ENCODE measurements around the gene TRIM38. TPM values are rescaled to one million over a fixed set of nuclear protein-coding genes. Genes with fewer than 3 reads are reported as not detected.
"Not testable (repeated sequence)": the region's sequence is repeated elsewhere in the genome, so short reads cannot be mapped to it uniquely, and the experiment has no call there.

Gene TRIM38
- total RNA-seq, 4 donors from 2014 or later, result 11.5 to 14.0 (median 12.4) TPM

GRCh38 chr6:25998379-25998778 lies 35.8 kb downstream of the TRIM38 start:
- Histone ChIP-seq H3K9me3 (no peaks in the 10 kb centered on the region), H3K27me3 (no peaks in the 10 kb centered on the region), H3K4me3 (replicated peaks in 1 of 3) (no peak overlapping the region), H3K4me1 (peaks cover 5 to 8% of the 10 kb centered on the region in 2 donors), H3K36me3 (peaks cover 2 to 8% of the 10 kb centered on the region in 2 donors), H3K27ac (no peak overlapping the region)
- DNase-seq, result no peak
- intact Hi-C loops (cut with DNase I), result no loop called here
- TF ChIP-seq POLR2A (IDR thresholded peaks at IDR 0.05), result no peak
- TF ChIP-seq, protein P1, sequence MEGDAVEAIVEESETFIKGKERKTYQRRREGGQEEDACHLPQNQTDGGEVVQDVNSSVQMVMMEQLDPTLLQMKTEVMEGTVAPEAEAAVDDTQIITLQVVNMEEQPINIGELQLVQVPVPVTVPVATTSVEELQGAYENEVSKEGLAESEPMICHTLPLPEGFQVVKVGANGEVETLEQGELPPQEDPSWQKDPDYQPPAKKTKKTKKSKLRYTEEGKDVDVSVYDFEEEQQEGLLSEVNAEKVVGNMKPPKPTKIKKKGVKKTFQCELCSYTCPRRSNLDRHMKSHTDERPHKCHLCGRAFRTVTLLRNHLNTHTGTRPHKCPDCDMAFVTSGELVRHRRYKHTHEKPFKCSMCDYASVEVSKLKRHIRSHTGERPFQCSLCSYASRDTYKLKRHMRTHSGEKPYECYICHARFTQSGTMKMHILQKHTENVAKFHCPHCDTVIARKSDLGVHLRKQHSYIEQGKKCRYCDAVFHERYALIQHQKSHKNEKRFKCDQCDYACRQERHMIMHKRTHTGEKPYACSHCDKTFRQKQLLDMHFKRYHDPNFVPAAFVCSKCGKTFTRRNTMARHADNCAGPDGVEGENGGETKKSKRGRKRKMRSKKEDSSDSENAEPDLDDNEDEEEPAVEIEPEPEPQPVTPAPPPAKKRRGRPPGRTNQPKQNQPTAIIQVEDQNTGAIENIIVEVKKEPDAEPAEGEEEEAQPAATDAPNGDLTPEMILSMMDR (IDR thresholded peaks at IDR 0.05), result no peak

GRCh38 chr6:25999225-25999624 lies 36.6 kb downstream of the TRIM38 start:
- DNase-seq; H3K36me3 ChIP-seq; intact Hi-C loops (cut with DNase I); H3K4me1 ChIP-seq; H3K9me3 ChIP-seq; H3K27me3 ChIP-seq; H3K27ac ChIP-seq; H3K4me3 ChIP-seq (replicated peaks in 1 of 3): not testable (repeated sequence)
- 47 to 66% methylated on average over 2 of the region's 2 CpGs for WGBS, 2 donors

DNA sequence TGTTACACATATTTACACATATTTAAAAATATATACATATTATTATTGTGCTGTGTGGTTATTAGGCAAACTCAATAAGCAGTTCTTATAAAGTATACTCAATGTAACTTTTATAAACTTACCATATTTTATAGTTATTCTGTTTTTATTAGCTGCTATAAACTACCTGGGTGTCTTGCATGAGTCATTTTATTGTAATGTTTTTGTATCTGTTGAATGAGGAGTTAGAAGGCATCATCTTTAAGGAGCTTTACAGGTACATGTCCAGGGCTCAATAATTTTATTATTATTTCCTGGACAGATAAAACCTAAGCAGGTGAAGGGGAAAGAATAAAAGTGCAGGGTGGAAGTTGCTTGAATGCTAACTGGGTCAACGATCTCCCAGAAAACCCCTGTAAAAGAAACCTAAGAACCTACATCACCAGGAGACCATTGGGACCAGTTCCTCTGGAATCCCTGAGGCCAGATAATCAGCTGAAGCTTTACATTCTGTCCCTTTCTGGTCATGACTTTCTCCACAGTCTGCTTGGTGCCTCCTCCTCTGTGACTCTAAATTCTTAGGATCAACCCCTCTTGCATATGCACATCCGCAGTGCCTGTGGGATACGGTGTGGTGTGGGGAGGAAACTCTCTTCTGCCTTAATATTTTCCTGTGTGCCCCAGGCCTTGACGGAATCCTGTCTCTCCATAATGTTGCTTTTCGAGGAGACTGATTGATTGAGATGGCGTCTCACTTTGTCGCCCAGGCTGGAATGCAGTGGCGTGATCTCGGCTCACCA lies 38.0 kb downstream of the TRIM38 start:
- Histone ChIP-seq H3K4me3 (replicated peaks in 1 of 3) (no peak overlapping the region), H3K36me3 (peaks cover 2 to 8% of the 10 kb centered on the region in 2 donors), H3K9me3 (no peaks in the 10 kb centered on the region), H3K4me1 (no peaks in the 10 kb centered on the region), H3K27ac (no peak overlapping the region), H3K27me3 (no peaks in the 10 kb centered on the region)
- WGBS, 2 donors, result 88 to 91% methylated on average over 9 of the region's 9 CpGs
- intact Hi-C loops (cut with DNase I), result no loop called here
- no peak for TF ChIP-seq POLR2A (IDR thresholded peaks at IDR 0.05)
- TF ChIP-seq, protein P1 (IDR thresholded peaks at IDR 0.05), result no peak
- no peak for DNase-seq

GRCh38 chr6:26003102-26003694 lies 40.6 kb downstream of the TRIM38 start:
- Histone ChIP-seq H3K27me3 (no peaks in the 10 kb centered on the region), H3K4me1 (no peaks in the 10 kb centered on the region), H3K27ac (no peak overlapping the region), H3K36me3 (peaks cover under 1 to 8% of the 10 kb centered on the region in 2 donors), H3K4me3 (replicated peaks in 1 of 3) (no peak overlapping the region), H3K9me3 (no peaks in the 10 kb centered on the region)
- WGBS, 2 donors, result 3 to 7% methylated on average over 3 of the region's 3 CpGs
- intact Hi-C loops (cut with DNase I), result no loop called here
- DNase-seq, result peak; percentile 60 to 61
- TF ChIP-seq POLR2A (IDR thresholded peaks at IDR 0.05), result no peak
- TF ChIP-seq, protein P1 (IDR thresholded peaks at IDR 0.05), result peak; percentile 55 to 87 (median 62)

- H3K4me1 ChIP-seq, result no peaks in the 10 kb centered on the region
- intact Hi-C loops (cut with DNase I), result no loop called here
- no peak overlapping the region for H3K27ac ChIP-seq
- peaks cover 0 to 2% of the 10 kb centered on the region in 2 donors for H3K36me3 ChIP-seq
- no peak overlapping the region for H3K4me3 ChIP-seq (replicated peaks in 1 of 3)
- no peaks in the 10 kb centered on the region for H3K9me3 ChIP-seq
- no peaks in the 10 kb centered on the region for H3K27me3 ChIP-seq
- DNase-seq, result no peak
- TF ChIP-seq, protein P1 (IDR thresholded peaks at IDR 0.05), result no peak
- no peak for TF ChIP-seq POLR2A (IDR thresholded peaks at IDR 0.05)
Measured at GRCh38 chr6:26006086-26006939, 43.7 kb downstream of the TRIM38 start.

DNA sequence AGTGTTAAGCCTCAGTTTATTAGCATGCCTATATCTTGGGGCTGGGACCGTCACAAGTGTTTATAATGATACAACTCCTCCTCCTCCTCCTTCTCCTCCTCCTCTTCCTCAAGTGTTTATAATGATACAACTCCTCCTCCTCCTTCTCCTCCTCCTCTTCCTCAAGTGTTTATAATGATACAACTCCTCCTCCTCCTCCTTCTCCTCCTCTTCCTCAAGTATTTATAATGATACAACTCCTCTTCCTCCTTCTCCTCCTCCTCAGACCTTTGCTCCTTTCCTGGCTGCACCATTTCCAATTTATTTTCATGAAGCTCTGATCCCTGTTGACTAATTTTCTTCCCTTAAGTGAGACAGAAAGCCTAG lies 44.3 kb downstream of the TRIM38 start:
- intact Hi-C loops (cut with DNase I); H3K27me3 ChIP-seq; H3K4me3 ChIP-seq (replicated peaks in 1 of 3); DNase-seq; H3K36me3 ChIP-seq; H3K27ac ChIP-seq; H3K4me1 ChIP-seq; H3K9me3 ChIP-seq: not testable (repeated sequence)
- WGBS, 2 donors, result 71 to 80% methylated on average over 1 of the region's 1 CpG
